Calu3 (cell line): ENCODE data around the gene GRIK2. TPM values are rescaled to one million over a fixed set of nuclear protein-coding genes. Genes with fewer than 3 reads are reported as not detected.

ENCODE experiments used
- BruUV-seq: library from RNA; stranded (reverse); fragments of 400-500 nt; replicated peaks from 2 replicates; lab custom pipeline; 2021; lab: Mats Ljungman, UMichigan
- CTCF ChIA-PET: fragments of 300-600 bp; sonication (Branson Sonifier 250); formaldehyde crosslinking; loops from one replicate; lab custom pipeline; 2022; ENCODE audit warnings: antibody characterized with exemption; lab: Charles Lee
- DNase-seq: peaks from one replicate; pipeline ENCODE4 v3.0.0; 2022
- H3K27ac Mint-ChIP-seq: one replicate; pipeline ENCODE4 v1.8.0; 2022; ENCODE audit warnings: mixed read lengths; ENCODE audit not compliant: unreplicated experiment
- H3K27me3 Mint-ChIP-seq: one replicate; pipeline ENCODE4 v1.8.0; 2022; ENCODE audit warnings: mixed read lengths; ENCODE audit not compliant: unreplicated experiment
- H3K36me3 Mint-ChIP-seq: one replicate; pipeline ENCODE4 v1.8.0; 2022; ENCODE audit warnings: mild to moderate bottlenecking, moderate library complexity, mixed read lengths; ENCODE audit not compliant: insufficient read depth, unreplicated experiment
- H3K4me1 Mint-ChIP-seq: one replicate; pipeline ENCODE4 v1.8.0; 2022; ENCODE audit warnings: mild to moderate bottlenecking, low read depth, mixed read lengths; ENCODE audit not compliant: unreplicated experiment
- H3K4me3 Mint-ChIP-seq: one replicate; pipeline ENCODE4 v1.8.0; 2022; ENCODE audit warnings: mild to moderate bottlenecking, low read depth, moderate library complexity, mixed read lengths; ENCODE audit not compliant: unreplicated experiment
- H3K9me3 Mint-ChIP-seq: one replicate; pipeline ENCODE4 v1.8.0; 2022; ENCODE audit warnings: low read depth, mixed read lengths; ENCODE audit not compliant: unreplicated experiment
- intact Hi-C: fragments of 100-400 bp; cut with micrococcal nuclease; formaldehyde crosslinking; loops from one replicate; pipeline ENCODE4 v1.10.0; 2022; ENCODE audit not compliant: unreplicated experiment
- total RNA-seq: library from RNA; stranded (reverse); gene quantifications from 2 replicates; pipeline ENCODE4 v1.2.3, GENCODE V29; 2022
- TF ChIP-seq, protein P1 (sequence below): fragments of 200-600 bp; IDR thresholded peaks from one replicate; pipeline ENCODE4 v1.8.0; 2022; ENCODE audit warnings: antibody characterized with exemption; ENCODE audit not compliant: unreplicated experiment

Gene GRIK2
- total RNA-seq, 1 experiment from 2014 or later = 3.3 TPM

DNA sequence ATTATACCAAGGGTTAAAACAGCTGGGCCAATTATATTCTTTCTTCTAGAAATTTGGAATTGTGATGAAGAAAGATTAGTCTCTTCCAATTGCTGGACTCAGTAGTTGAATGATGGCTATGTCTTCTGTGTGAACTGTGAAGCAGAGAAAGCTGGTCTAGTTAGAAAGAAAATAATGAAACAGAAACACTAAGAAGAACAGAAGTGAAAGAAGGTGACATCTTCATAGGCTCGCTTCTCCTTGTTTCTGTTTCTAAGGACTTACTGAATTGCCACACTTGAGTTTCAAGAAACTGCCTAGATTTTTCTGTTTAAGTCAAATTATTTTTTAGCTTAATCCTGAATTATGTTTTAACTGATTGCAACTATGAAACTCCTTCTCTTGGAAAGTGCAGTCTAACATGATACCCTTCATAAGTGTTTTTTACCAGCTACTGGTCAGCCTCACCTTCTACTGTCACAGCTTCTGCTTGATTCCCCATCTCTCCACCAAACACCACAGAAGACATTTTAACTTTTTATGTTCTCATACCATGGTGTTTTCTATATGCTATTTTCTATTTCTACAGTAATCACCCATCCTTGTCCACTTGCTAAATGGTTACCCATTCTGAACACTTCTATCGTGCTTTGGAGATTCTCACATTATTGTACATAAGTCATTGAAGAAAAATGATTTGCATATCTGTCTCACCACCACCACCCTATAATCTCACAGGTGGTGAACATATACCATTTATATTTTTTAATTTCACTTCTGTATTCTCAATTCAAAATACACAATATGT lies 268.8 kb downstream of the GRIK2 start:
- intact Hi-C loops = no loop called here
- no peak for DNase-seq
- no peak overlapping the region for H3K27ac Mint-ChIP-seq
- peaks cover 16% of the 10 kb centered on the region for H3K4me1 Mint-ChIP-seq
- H3K9me3 Mint-ChIP-seq = peaks cover 4% of the 10 kb centered on the region
- no peak overlapping the region for H3K4me3 Mint-ChIP-seq
- TF ChIP-seq, protein P1, sequence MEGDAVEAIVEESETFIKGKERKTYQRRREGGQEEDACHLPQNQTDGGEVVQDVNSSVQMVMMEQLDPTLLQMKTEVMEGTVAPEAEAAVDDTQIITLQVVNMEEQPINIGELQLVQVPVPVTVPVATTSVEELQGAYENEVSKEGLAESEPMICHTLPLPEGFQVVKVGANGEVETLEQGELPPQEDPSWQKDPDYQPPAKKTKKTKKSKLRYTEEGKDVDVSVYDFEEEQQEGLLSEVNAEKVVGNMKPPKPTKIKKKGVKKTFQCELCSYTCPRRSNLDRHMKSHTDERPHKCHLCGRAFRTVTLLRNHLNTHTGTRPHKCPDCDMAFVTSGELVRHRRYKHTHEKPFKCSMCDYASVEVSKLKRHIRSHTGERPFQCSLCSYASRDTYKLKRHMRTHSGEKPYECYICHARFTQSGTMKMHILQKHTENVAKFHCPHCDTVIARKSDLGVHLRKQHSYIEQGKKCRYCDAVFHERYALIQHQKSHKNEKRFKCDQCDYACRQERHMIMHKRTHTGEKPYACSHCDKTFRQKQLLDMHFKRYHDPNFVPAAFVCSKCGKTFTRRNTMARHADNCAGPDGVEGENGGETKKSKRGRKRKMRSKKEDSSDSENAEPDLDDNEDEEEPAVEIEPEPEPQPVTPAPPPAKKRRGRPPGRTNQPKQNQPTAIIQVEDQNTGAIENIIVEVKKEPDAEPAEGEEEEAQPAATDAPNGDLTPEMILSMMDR = no peak
- H3K36me3 Mint-ChIP-seq = no peaks in the 10 kb centered on the region
- BruUV-seq = no TSS peak
- no peaks in the 10 kb centered on the region for H3K27me3 Mint-ChIP-seq
- CTCF ChIA-PET = no interaction called here

GRCh38 chr6:101663100-101663499 lies 269.6 kb downstream of the GRIK2 start:
- H3K9me3 Mint-ChIP-seq = peaks cover 4% of the 10 kb centered on the region
- DNase-seq = no peak
- H3K27me3 Mint-ChIP-seq = no peaks in the 10 kb centered on the region
- BruUV-seq = no TSS peak
- CTCF ChIA-PET = no interaction called here
- intact Hi-C loops = no loop called here
- TF ChIP-seq, protein P1 = no peak
- H3K36me3 Mint-ChIP-seq = no peaks in the 10 kb centered on the region
- no peak overlapping the region for H3K4me3 Mint-ChIP-seq
- peaks cover 19% of the 10 kb centered on the region for H3K4me1 Mint-ChIP-seq
- no peak overlapping the region for H3K27ac Mint-ChIP-seq

- Mint-ChIP-seq H3K27ac (no peak overlapping the region), H3K4me3 (no peak overlapping the region), H3K4me1 (peaks cover 19% of the 10 kb centered on the region), H3K27me3 (no peaks in the 10 kb centered on the region), H3K36me3 (no peaks in the 10 kb centered on the region), H3K9me3 (peaks cover 4% of the 10 kb centered on the region)
- TF ChIP-seq, protein P1 = no peak
- intact Hi-C loops = no loop called here
- peak; percentile 29 for DNase-seq
- BruUV-seq = no TSS peak
- CTCF ChIA-PET = no interaction called here
Measured at GRCh38 chr6:101666256-101666655, 272.7 kb downstream of the GRIK2 start.

- H3K27me3 Mint-ChIP-seq = no peaks in the 10 kb centered on the region
- H3K36me3 Mint-ChIP-seq = no peaks in the 10 kb centered on the region
- CTCF ChIA-PET = no interaction called here
- intact Hi-C loops = no loop called here
- peaks cover 19% of the 10 kb centered on the region for H3K4me1 Mint-ChIP-seq
- H3K4me3 Mint-ChIP-seq = no peak overlapping the region
- peaks cover 4% of the 10 kb centered on the region for H3K9me3 Mint-ChIP-seq
- no TSS peak for BruUV-seq
- TF ChIP-seq, protein P1 = no peak
- H3K27ac Mint-ChIP-seq = no peak overlapping the region
- DNase-seq = no peak
Measured at GRCh38 chr6:101668496-101669030, 275.1 kb downstream of the GRIK2 start.
